Astrocyte (in vitro differentiated cells and primary cell): ENCODE measurements around the gene SLC25A20.

Experiments
- EZH2 ChIP-seq: IDR thresholded peaks from 2 replicates; pipeline ENCODE4 v1.6.1; 2012; ENCODE audit warnings: mild to moderate bottlenecking, low read length, inconsistent platforms; ENCODE audit not compliant: insufficient read depth
- TF ChIP-seq, protein P1 (sequence below): IDR thresholded peaks from 2 replicates; pipeline ENCODE4 v1.5.1; 2011; ENCODE audit warnings: low read depth, mild to moderate bottlenecking, inconsistent platforms, low read length, moderate library complexity; ENCODE audit not compliant: insufficient read depth

DNA sequence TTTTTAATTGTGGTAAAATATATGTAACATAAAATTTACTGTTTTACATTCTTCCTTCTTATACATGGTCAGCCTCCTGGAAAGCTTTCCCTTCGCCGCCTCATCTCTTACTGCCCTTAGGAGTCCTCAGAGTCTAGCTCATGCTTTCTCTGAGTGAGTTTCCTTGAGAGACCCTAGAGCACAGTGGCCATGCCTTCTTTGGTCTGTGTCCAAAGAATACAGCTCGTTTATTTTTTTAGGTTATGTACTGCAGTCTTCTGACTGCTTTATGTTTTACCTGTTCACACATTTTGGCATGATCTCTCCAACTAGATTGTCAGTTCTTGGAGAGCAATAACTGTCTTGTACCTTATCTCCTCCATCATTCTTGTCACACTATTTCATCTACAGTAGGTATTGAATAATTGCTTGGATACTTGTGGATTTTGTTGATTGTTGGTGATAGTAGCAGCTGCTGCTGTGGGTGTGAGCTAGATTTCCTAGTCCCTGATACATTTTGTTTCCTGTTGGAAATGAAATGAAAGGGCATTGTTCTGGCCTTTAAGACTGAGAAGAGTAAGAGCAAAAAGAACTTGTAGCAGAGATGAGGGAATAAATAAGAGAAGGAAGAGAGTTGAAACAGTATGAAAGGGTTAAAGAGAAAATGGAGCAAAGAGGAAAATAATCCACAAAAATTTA, 30.8 kb upstream of the SLC25A20 start:
- TF ChIP-seq, protein P1, sequence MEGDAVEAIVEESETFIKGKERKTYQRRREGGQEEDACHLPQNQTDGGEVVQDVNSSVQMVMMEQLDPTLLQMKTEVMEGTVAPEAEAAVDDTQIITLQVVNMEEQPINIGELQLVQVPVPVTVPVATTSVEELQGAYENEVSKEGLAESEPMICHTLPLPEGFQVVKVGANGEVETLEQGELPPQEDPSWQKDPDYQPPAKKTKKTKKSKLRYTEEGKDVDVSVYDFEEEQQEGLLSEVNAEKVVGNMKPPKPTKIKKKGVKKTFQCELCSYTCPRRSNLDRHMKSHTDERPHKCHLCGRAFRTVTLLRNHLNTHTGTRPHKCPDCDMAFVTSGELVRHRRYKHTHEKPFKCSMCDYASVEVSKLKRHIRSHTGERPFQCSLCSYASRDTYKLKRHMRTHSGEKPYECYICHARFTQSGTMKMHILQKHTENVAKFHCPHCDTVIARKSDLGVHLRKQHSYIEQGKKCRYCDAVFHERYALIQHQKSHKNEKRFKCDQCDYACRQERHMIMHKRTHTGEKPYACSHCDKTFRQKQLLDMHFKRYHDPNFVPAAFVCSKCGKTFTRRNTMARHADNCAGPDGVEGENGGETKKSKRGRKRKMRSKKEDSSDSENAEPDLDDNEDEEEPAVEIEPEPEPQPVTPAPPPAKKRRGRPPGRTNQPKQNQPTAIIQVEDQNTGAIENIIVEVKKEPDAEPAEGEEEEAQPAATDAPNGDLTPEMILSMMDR = no peak
- TF ChIP-seq EZH2 = no peak
